GM18951 (cell line): ENCODE measurements around the gene RNF144A.

ENCODE experiments used
- POLR2A ChIP-seq: IDR thresholded peaks from 4 replicates; pipeline ENCODE4 v1.6.1; 2011; ENCODE audit warnings: mild to moderate bottlenecking; ENCODE audit not compliant: insufficient read length, insufficient read depth; ENCODE audit errors: extremely low read depth
- in situ Hi-C: fragments of 300-500 bp; cut with MboI; formaldehyde crosslinking; loops from one replicate; pipeline ENCODE4 v1.12.0; 2022; ENCODE audit warnings: low sequenced_read_pairs, mixed read lengths, inconsistent platforms; ENCODE audit not compliant: unreplicated experiment

Gene RNF144A

GRCh38 chr2:6952101-6952500 lies 34.9 kb downstream of the RNF144A start:
- in situ Hi-C loops, result no loop called here
- TF ChIP-seq POLR2A, result no peak

GRCh38 chr2:6954586-6954985 lies 37.4 kb downstream of the RNF144A start:
- in situ Hi-C loops, result no loop called here
- TF ChIP-seq POLR2A, result no peak

GRCh38 chr2:6955511-6956136 lies 38.4 kb downstream of the RNF144A start:
- in situ Hi-C loops, result no loop called here
- TF ChIP-seq POLR2A, result no peak

GRCh38 chr2:6956566-6956965 lies 39.4 kb downstream of the RNF144A start:
- in situ Hi-C loops, result no loop called here
- TF ChIP-seq POLR2A, result no peak

GRCh38 chr2:6957031-6957714 lies 40.0 kb downstream of the RNF144A start:
- in situ Hi-C loops, result no loop called here
- TF ChIP-seq POLR2A, result no peak

GRCh38 chr2:6957910-6958615 lies 40.9 kb downstream of the RNF144A start:
- in situ Hi-C loops, result no loop called here
- TF ChIP-seq POLR2A, result no peak

GRCh38 chr2:6958616-6959235 lies 41.5 kb downstream of the RNF144A start:
- in situ Hi-C loops, result no loop called here
- TF ChIP-seq POLR2A, result no peak

- no peak for TF ChIP-seq POLR2A
- in situ Hi-C loops, result no loop called here
These were observed 42.5 kb downstream of the RNF144A start for GRCh38 chr2:6959751-6960150.

- in situ Hi-C loops, result no loop called here
- TF ChIP-seq POLR2A, result no peak
These were observed 43.4 kb downstream of the RNF144A start for GRCh38 chr2:6960659-6961058.

- in situ Hi-C loops, result no loop called here
- no peak for TF ChIP-seq POLR2A
These were observed 46.5 kb downstream of the RNF144A start for GRCh38 chr2:6963727-6964126.

GRCh38 chr2:6965071-6965795 lies 48.0 kb downstream of the RNF144A start:
- TF ChIP-seq POLR2A, result no peak
- in situ Hi-C loops, result no loop called here

- in situ Hi-C loops, result no loop called here
- no peak for TF ChIP-seq POLR2A
These were observed 49.3 kb downstream of the RNF144A start for GRCh38 chr2:6966446-6966940.

- TF ChIP-seq POLR2A, result no peak
- in situ Hi-C loops, result no loop called here
These were observed 50.1 kb downstream of the RNF144A start for GRCh38 chr2:6967301-6967700.
